ENCODE results near the gene IL17B. TPM values are rescaled to one million over a fixed set of nuclear protein-coding genes. Genes with fewer than 3 reads are reported as not detected.

The IL17B gene
- total RNA-seq, 1 donor from 2014 or later: not detected

- TF ChIP-seq, protein P1, sequence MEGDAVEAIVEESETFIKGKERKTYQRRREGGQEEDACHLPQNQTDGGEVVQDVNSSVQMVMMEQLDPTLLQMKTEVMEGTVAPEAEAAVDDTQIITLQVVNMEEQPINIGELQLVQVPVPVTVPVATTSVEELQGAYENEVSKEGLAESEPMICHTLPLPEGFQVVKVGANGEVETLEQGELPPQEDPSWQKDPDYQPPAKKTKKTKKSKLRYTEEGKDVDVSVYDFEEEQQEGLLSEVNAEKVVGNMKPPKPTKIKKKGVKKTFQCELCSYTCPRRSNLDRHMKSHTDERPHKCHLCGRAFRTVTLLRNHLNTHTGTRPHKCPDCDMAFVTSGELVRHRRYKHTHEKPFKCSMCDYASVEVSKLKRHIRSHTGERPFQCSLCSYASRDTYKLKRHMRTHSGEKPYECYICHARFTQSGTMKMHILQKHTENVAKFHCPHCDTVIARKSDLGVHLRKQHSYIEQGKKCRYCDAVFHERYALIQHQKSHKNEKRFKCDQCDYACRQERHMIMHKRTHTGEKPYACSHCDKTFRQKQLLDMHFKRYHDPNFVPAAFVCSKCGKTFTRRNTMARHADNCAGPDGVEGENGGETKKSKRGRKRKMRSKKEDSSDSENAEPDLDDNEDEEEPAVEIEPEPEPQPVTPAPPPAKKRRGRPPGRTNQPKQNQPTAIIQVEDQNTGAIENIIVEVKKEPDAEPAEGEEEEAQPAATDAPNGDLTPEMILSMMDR (IDR thresholded peaks at IDR 0.05; ENCODE audit: insufficient read depth, low read length, poor library complexity, severe bottlenecking): no peak
- Histone ChIP-seq H3K4me3 (ENCODE audit: low read depth, low read length) (peak overlapping the region; percentile 73), H3K27me3 (ENCODE audit: control insufficient read depth, insufficient read depth, low read length) (no peaks in the 10 kb centered on the region), H3K36me3 (ENCODE audit: control insufficient read depth, insufficient read depth, low read length) (no peaks in the 10 kb centered on the region)
- DNase-seq (ENCODE audit: low read depth): no peak
These were observed 20.8 kb downstream of the IL17B start for GRCh38 chr5:149358294-149358651.

GRCh38 chr5:149357370-149358293 lies 21.5 kb downstream of the IL17B start, which contains the start of gene PCYOX1L:
Gene PCYOX1L (plus strand): TSS chr5:149358046. CDS start chr5:149358069, 23 bp downstream.
- Histone ChIP-seq H3K36me3 (ENCODE audit: control insufficient read depth, insufficient read depth, low read length) (no peaks in the 10 kb centered on the region), H3K27me3 (ENCODE audit: control insufficient read depth, insufficient read depth, low read length) (no peaks in the 10 kb centered on the region), H3K4me3 (ENCODE audit: low read depth, low read length) (peak within 1 kb of the TSS; percentile 73)
- TF ChIP-seq, protein P1 (IDR thresholded peaks at IDR 0.05; ENCODE audit: insufficient read depth, low read length, poor library complexity, severe bottlenecking): no peak
- DNase-seq (ENCODE audit: low read depth): peak; percentile 79

- no peaks in the 10 kb centered on the region for H3K36me3 ChIP-seq (ENCODE audit: control insufficient read depth, insufficient read depth, low read length)
- H3K4me3 ChIP-seq (ENCODE audit: low read depth, low read length): no peak overlapping the region
- no peaks in the 10 kb centered on the region for H3K27me3 ChIP-seq (ENCODE audit: control insufficient read depth, insufficient read depth, low read length)
- TF ChIP-seq, protein P1 (IDR thresholded peaks at IDR 0.05; ENCODE audit: insufficient read depth, low read length, poor library complexity, severe bottlenecking): no peak
- DNase-seq (ENCODE audit: low read depth): no peak
These were observed 22.7 kb downstream of the IL17B start for GRCh38 chr5:149356391-149356790.

- no peak for DNase-seq (ENCODE audit: low read depth)
- TF ChIP-seq, protein P1 (IDR thresholded peaks at IDR 0.05; ENCODE audit: insufficient read depth, low read length, poor library complexity, severe bottlenecking): no peak
These were observed 23.4 kb downstream of the IL17B start for GRCh38 chr5:149355688-149356087.

DNA sequence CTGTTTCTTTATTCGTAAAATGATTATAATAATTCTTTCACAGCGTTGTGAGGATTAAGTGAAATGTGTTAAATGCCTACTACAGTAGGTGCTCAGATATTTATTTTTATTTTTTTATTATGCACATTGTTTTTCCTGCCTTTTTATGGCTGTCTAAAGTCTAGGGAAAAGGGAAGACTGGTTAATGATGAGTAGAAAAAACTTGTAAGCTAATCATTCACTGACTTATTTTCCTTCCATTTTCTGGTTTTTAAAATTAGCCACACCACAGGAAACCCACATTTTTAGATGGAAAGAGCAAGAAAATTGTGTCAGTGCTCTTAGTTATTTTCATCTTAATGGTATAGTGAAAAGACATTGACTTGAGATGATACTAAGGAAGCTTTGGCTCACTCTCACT lies 25.2 kb downstream of the IL17B start:
- Histone ChIP-seq H3K4me3 (ENCODE audit: low read depth, low read length) (no peak overlapping the region), H3K27me3 (ENCODE audit: control insufficient read depth, insufficient read depth, low read length) (no peaks in the 10 kb centered on the region), H3K36me3 (ENCODE audit: control insufficient read depth, insufficient read depth, low read length) (peaks cover 2% of the 10 kb centered on the region)
- TF ChIP-seq, protein P1 (IDR thresholded peaks at IDR 0.05; ENCODE audit: insufficient read depth, low read length, poor library complexity, severe bottlenecking): no peak
- no peak for DNase-seq (ENCODE audit: low read depth)

More at GRCh38 chr5:149355688-149356087, 23.4 kb downstream of the IL17B start:
- H3K36me3 ChIP-seq (ENCODE audit: control insufficient read depth, insufficient read depth, low read length): no peaks in the 10 kb centered on the region
- H3K4me3 ChIP-seq (ENCODE audit: low read depth, low read length): no peak overlapping the region
- no peaks in the 10 kb centered on the region for H3K27me3 ChIP-seq (ENCODE audit: control insufficient read depth, insufficient read depth, low read length)

Measured in kidney epithelial cell (primary cell).